Hepatocyte (in vitro differentiated cells): Measurements from ENCODE around the gene DBX2. TPM values are rescaled to one million over a fixed set of nuclear protein-coding genes. Genes with fewer than 3 reads are reported as not detected.
A peak's percentile ranks its signal among the peaks of the same experiment; 100 is the strongest.

Experiments
- DNase-seq: peaks from one replicate; pipeline ENCODE4 v3.0.0-alpha.2; 2016; ENCODE audit warnings: low spot score
- H2AFZ ChIP-seq: fragments of 200-600 bp; sonication (generic); 2 replicates; pipeline ENCODE4 v1.6.0; 2016; ENCODE audit warnings: antibody characterized with exemption, mild to moderate bottlenecking
- H3K27ac ChIP-seq: fragments of 200-600 bp; sonication (generic); 2 replicates; pipeline ENCODE4 v1.5.1; 2016; ENCODE audit warnings: mild to moderate bottlenecking
- H3K27me3 ChIP-seq: fragments of 200-600 bp; sonication (generic); 2 replicates; pipeline ENCODE4 v1.6.1; 2016
- H3K36me3 ChIP-seq: fragments of 200-600 bp; sonication (generic); replicated peaks from 2 replicates; pipeline ENCODE4 v1.5.1; 2016; ENCODE audit warnings: low read depth; ENCODE audit not compliant: insufficient read depth
- H3K4me1 ChIP-seq: fragments of 200-600 bp; sonication (generic); 2 replicates; pipeline ENCODE4 v1.5.1; 2016; ENCODE audit warnings: mild to moderate bottlenecking, moderate library complexity; ENCODE audit not compliant: insufficient read depth
- H3K4me2 ChIP-seq: fragments of 200-600 bp; sonication (generic); 2 replicates; pipeline ENCODE4 v1.6.0; 2016
- H3K4me3 ChIP-seq: fragments of 200-600 bp; sonication (generic); 2 replicates; pipeline ENCODE4 v1.5.1; 2016; ENCODE audit warnings: mild to moderate bottlenecking
- H3K79me2 ChIP-seq: fragments of 200-600 bp; sonication (generic); 2 replicates; pipeline ENCODE4 v1.6.0; 2017; ENCODE audit warnings: mild to moderate bottlenecking
- H3K9me2 ChIP-seq: fragments of 200-600 bp; sonication (generic); replicated peaks from 2 replicates; pipeline ENCODE4 v1.6.0; 2017; ENCODE audit warnings: mild to moderate bottlenecking; ENCODE audit not compliant: insufficient read depth
- H3K9me3 ChIP-seq: fragments of 200-600 bp; sonication (generic); 2 replicates; pipeline ENCODE4 v1.5.1; 2016; ENCODE audit warnings: low read depth, mild to moderate bottlenecking
- H4K20me1 ChIP-seq: fragments of 200-600 bp; sonication (generic); 2 replicates; pipeline ENCODE4 v1.6.0; 2016; ENCODE audit warnings: mild to moderate bottlenecking; ENCODE audit not compliant: insufficient read depth, poor library complexity, severe bottlenecking
- EZH2 ChIP-seq: fragments of 200-600 bp; sonication (generic); IDR thresholded peaks from 2 replicates; pipeline ENCODE4 v1.6.1; 2016; ENCODE audit warnings: antibody characterized with exemption, mild to moderate bottlenecking, borderline replicate concordance
- EZH2phosphoT487 ChIP-seq: fragments of 200-600 bp; sonication (generic); IDR thresholded peaks from one replicate; pipeline ENCODE4 v1.6.1; 2018; ENCODE audit warnings: antibody characterized with exemption, mild to moderate bottlenecking, low read depth, moderate library complexity; ENCODE audit not compliant: unreplicated experiment, severe bottlenecking
- whole genome bisulfite sequencing: methylation state at CpG from one replicate; pipeline ENCODE4 v1.1.6; 2016; ENCODE audit warnings: low lambda C conversion rate; ENCODE audit errors: missing lambda C conversion rate; 5-methylcytosine and 5-hydroxymethylcytosine counted together
- polyA plus RNA-seq: library from polyadenylated mRNA; unstranded; fragments of >200 nt; fragmentation: Nextera tagmentation; extraction: Ambion mirVana; gene quantifications from 2 replicates; pipeline ENCODE4 v1.2.1, GENCODE V29; 2016
- total RNA-seq: library from RNA; depleted of rRNA; stranded (reverse); fragments of >200 nt; gene quantifications from 2 replicates; pipeline ENCODE4 v1.2.3, GENCODE V29; 2014
- TF ChIP-seq, protein P1 (sequence below): fragments of 200-600 bp; sonication (generic); IDR thresholded peaks from 2 replicates; pipeline ENCODE4 v1.5.1; 2016; ENCODE audit warnings: antibody characterized with exemption, mild to moderate bottlenecking; ENCODE audit not compliant: poor library complexity

DBX2 gene
- total and polyA plus RNA-seq, 2 experiments from 2014 or later: not detected

DNA sequence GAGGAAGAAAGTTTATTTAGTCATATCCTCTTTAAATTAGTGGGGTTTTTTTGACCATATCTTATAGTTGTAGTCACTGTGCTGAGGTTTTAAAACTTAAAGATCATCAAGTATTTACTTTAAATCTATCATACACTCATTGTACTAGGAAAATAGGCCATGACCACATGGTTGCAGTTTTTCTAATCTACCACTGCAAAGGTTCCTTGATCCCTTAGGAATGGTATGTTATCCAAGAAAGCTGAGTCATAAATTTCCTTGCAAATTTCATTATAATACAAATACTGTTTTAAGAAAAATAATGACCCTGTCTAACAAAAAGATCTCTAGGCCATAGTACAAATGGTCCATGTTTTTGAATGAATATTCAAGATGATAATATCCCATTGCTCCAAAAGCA is 74.7 kb downstream of the DBX2 start:
- H3K4me3 ChIP-seq: no peak overlapping the region
- H3K36me3 ChIP-seq: no peaks in the 10 kb centered on the region
- no peak overlapping the region for H2AFZ ChIP-seq
- H3K9me2 ChIP-seq: no peaks in the 10 kb centered on the region
- no peaks in the 10 kb centered on the region for H3K27me3 ChIP-seq
- no peak for DNase-seq
- H4K20me1 ChIP-seq: no peaks in the 10 kb centered on the region
- H3K9me3 ChIP-seq: no peaks in the 10 kb centered on the region
- no peaks in the 10 kb centered on the region for H3K79me2 ChIP-seq
- no peak overlapping the region for H3K4me2 ChIP-seq
- no peaks in the 10 kb centered on the region for H3K4me1 ChIP-seq
- no peak overlapping the region for H3K27ac ChIP-seq
- no peak for TF ChIP-seq EZH2phosphoT487
- TF ChIP-seq EZH2: no peak
- TF ChIP-seq, protein P1, sequence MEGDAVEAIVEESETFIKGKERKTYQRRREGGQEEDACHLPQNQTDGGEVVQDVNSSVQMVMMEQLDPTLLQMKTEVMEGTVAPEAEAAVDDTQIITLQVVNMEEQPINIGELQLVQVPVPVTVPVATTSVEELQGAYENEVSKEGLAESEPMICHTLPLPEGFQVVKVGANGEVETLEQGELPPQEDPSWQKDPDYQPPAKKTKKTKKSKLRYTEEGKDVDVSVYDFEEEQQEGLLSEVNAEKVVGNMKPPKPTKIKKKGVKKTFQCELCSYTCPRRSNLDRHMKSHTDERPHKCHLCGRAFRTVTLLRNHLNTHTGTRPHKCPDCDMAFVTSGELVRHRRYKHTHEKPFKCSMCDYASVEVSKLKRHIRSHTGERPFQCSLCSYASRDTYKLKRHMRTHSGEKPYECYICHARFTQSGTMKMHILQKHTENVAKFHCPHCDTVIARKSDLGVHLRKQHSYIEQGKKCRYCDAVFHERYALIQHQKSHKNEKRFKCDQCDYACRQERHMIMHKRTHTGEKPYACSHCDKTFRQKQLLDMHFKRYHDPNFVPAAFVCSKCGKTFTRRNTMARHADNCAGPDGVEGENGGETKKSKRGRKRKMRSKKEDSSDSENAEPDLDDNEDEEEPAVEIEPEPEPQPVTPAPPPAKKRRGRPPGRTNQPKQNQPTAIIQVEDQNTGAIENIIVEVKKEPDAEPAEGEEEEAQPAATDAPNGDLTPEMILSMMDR: no peak

DNA sequence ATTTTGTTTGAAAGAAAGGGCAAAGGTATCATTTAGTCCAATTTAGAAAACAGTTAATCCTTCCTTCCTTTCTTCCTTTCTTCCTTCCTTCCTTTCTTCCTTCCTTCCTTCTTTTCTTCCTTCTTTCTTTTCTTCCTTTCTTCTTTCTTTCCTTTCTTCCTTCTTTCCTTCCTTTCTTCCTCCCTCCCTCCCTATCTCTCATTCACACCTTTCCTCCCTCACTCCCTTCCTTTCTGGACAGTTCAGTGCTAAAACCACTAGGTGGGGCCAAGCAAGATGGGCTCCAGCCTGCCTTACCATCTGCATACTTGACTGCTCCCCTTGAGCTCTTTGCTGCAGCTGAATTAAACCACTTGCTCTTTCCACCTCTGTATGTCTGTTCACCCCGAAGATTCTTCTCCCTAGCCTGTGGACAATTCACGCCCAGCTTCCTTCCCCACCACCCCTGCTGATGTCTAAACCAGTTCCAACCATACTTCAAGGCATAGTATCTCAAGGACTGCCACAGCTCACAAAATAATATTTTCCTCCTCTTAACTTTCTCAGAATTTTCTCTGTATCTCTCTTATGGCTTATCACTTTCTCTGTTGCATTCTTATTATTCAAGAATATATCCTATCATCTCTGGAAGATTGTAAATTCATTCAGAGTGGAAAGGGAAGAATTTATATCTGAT is 78.0 kb downstream of the DBX2 start:
- no peaks in the 10 kb centered on the region for H3K36me3 ChIP-seq
- H3K4me3 ChIP-seq: no peak overlapping the region
- WGBS: 26% methylated on average over 2 of the region's 2 CpGs
- no peak overlapping the region for H3K27ac ChIP-seq
- no peaks in the 10 kb centered on the region for H3K9me3 ChIP-seq
- DNase-seq: peak; percentile 28
- no peaks in the 10 kb centered on the region for H3K27me3 ChIP-seq
- H3K4me1 ChIP-seq: no peaks in the 10 kb centered on the region
- H3K9me2 ChIP-seq: no peaks in the 10 kb centered on the region
- TF ChIP-seq EZH2: no peak
- TF ChIP-seq EZH2phosphoT487: no peak
- TF ChIP-seq, protein P1: peak; percentile 45
- H3K79me2 ChIP-seq: no peaks in the 10 kb centered on the region
- H2AFZ ChIP-seq: no peak overlapping the region
- no peak overlapping the region for H3K4me2 ChIP-seq
- no peaks in the 10 kb centered on the region for H4K20me1 ChIP-seq

DNA sequence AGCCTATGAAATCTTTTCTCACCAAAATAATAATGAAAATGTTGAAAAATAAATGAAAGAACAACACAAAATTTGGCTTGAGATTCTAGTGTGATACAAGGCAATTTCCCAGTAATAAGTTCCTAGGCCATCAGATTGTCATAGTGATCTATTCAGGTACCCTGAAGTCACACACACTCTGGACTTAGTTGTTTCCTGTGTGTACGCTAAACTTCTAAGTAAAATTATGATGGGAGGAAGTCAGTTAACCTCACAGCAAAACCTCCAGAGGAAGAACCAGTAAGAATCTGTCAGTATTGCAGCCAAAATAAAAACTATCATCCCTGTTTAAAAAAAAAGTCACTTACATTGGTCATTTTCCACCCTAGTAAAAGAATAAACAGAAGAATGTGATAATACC is 81.9 kb downstream of the DBX2 start:
- no peak for DNase-seq
- Histone ChIP-seq H3K4me1 (no peaks in the 10 kb centered on the region), H4K20me1 (no peaks in the 10 kb centered on the region), H3K4me2 (no peak overlapping the region), H3K9me3 (no peaks in the 10 kb centered on the region), H3K36me3 (no peaks in the 10 kb centered on the region), H2AFZ (no peak overlapping the region), H3K79me2 (no peaks in the 10 kb centered on the region), H3K27ac (no peak overlapping the region), H3K9me2 (no peaks in the 10 kb centered on the region), H3K27me3 (no peaks in the 10 kb centered on the region), H3K4me3 (no peak overlapping the region)
- WGBS: 74% methylated on average over 1 of the region's 1 CpG
- TF ChIP-seq EZH2 (no peak), EZH2phosphoT487 (no peak)
- TF ChIP-seq, protein P1: no peak

Other genes with a start within 250 kb of the DBX2 start
- gene NELL2, start 174.8 kb downstream of the DBX2 start, total RNA-seq: 22.2 and 31.3 TPM in 2 replicates
- gene NELL2, start 174.8 kb downstream of the DBX2 start, polyA plus RNA-seq: 6.5 and 7.4 TPM in 2 replicates
- 80.0 and 82.2 TPM in 2 replicates for gene ANO6, start 165.0 kb upstream of the DBX2 start, total RNA-seq
- gene ANO6, start 165.0 kb upstream of the DBX2 start, polyA plus RNA-seq: 45.7 and 50.4 TPM in 2 replicates